A673 (cell line): ENCODE data around the gene LEFTY1.

ENCODE experiments used
- EZH2 ChIP-seq: fragments of 200-600 bp; sonication (generic); IDR thresholded peaks from 2 replicates; pipeline ENCODE4 v1.6.1; 2017; ENCODE audit warnings: borderline replicate concordance, low read depth, mild to moderate bottlenecking, mixed read lengths, antibody characterized with exemption, low read length; ENCODE audit not compliant: poor library complexity, severe bottlenecking
- TF ChIP-seq, protein P1 (sequence below): fragments of 300-800, 200-600 bp; sonication (generic); conservative IDR thresholded peaks from 2 replicates; pipeline ENCODE4 v1.5.1; 2017; ENCODE audit warnings: low read depth, mild to moderate bottlenecking, antibody characterized with exemption, low read length, moderate library complexity, mixed read lengths

DNA sequence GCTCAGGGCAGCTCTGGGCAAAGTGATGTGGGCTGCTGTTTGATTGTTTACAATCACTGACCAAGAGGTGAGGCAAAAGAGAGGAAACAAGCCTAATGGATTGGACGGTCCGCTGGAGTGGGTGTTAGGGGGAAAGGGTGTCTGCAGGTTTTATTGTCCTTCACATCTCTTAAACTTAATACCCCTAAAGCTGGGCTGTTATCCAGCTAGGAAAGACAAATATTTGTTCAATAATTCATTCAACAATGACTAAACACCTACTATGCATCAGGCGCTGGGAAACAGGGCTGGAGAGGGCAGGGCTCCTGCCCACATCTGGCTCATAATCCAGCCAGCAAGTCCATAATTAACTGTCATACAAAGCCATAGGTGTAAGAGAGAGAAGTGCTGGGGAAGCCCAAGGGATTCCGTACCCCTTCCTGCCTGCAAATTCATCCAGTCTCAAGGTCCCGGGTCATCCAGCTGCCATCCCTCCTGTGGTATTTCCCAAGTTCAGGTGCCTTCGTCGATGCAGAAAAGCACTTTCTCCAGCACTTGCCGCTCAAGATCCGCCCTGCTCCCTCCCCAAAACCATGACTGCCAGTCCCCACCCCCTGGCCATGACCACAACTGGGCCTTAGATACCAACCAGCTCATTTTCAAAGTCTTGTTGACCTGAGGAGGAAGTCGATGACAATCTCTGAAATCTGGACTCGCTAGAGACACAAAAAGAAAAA lies 17.4 kb downstream of the LEFTY1 start:
- TF ChIP-seq EZH2: no peak
- TF ChIP-seq, protein P1, sequence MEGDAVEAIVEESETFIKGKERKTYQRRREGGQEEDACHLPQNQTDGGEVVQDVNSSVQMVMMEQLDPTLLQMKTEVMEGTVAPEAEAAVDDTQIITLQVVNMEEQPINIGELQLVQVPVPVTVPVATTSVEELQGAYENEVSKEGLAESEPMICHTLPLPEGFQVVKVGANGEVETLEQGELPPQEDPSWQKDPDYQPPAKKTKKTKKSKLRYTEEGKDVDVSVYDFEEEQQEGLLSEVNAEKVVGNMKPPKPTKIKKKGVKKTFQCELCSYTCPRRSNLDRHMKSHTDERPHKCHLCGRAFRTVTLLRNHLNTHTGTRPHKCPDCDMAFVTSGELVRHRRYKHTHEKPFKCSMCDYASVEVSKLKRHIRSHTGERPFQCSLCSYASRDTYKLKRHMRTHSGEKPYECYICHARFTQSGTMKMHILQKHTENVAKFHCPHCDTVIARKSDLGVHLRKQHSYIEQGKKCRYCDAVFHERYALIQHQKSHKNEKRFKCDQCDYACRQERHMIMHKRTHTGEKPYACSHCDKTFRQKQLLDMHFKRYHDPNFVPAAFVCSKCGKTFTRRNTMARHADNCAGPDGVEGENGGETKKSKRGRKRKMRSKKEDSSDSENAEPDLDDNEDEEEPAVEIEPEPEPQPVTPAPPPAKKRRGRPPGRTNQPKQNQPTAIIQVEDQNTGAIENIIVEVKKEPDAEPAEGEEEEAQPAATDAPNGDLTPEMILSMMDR: no peak
